HEK293 (cell line): Measurements from ENCODE around the gene BEGAIN.

Experiments
- CTCF ChIP-seq: fragments of 450-650 bp; formaldehyde crosslinking; IDR thresholded peaks from 2 replicates; pipeline ENCODE4 v1.5.1; 2016; ENCODE audit warnings: missing biosample characterization, missing genetic modification characterization
- HOXC10 ChIP-seq: sonication (generic); formaldehyde crosslinking; IDR thresholded peaks from 2 replicates; pipeline ENCODE4 v1.8.1; 2023; ENCODE audit warnings: mild to moderate bottlenecking, missing genetic modification reagents
- INSM2 ChIP-seq: fragments of 450-650 bp; formaldehyde crosslinking; IDR thresholded peaks from 2 replicates; pipeline ENCODE4 v1.5.1; 2016; ENCODE audit warnings: missing biosample characterization, missing genetic modification characterization
- REST ChIP-seq: fragments of 450-650 bp; formaldehyde crosslinking; IDR thresholded peaks from 2 replicates; pipeline ENCODE4 v1.5.1; 2016; ENCODE audit warnings: missing biosample characterization, missing genetic modification characterization
- ZFP69B ChIP-seq: fragments of 450-650 bp; formaldehyde crosslinking; IDR thresholded peaks from 2 replicates; pipeline ENCODE4 v1.5.1; 2016; ENCODE audit warnings: missing biosample characterization, missing genetic modification characterization
- ZNF639 ChIP-seq: fragments of 450-650 bp; formaldehyde crosslinking; IDR thresholded peaks from 2 replicates; pipeline ENCODE4 v1.5.1; 2016; ENCODE audit warnings: missing biosample characterization, missing genetic modification characterization

- TF ChIP-seq CTCF (tag by site-specific recombination) (no peak), INSM2 (tag by site-specific recombination) (no peak), HOXC10 (CRISPR knock-in tag) (no peak), REST (tag by site-specific recombination) (no peak), ZFP69B (tag by site-specific recombination) (no peak), ZNF639 (tag by site-specific recombination) (no peak)
These were observed 38.9 kb downstream of the BEGAIN start for GRCh38 chr14:100548295-100548655.
